IMR-90 (cell line): ENCODE measurements around the gene IFT52. TPM values are rescaled to one million over a fixed set of nuclear protein-coding genes. Genes with fewer than 3 reads are reported as not detected.

Experiments
- ATAC-seq: fragments of 200-7000 bp; cut with Tn5 transposase; 2 replicates; pipeline ENCODE4 v1.9.1; 2020; ENCODE audit warnings: low read depth, mild to moderate bottlenecking, moderate library complexity
- BruUV-seq: library from RNA; stranded (reverse); fragments of 400-500 nt; replicated peaks from 2 replicates; lab custom pipeline; 2021; lab: Mats Ljungman, UMichigan
- CTCF ChIA-PET: fragments of 300-600 bp; formaldehyde crosslinking; extraction: SDS; loops from one replicate; lab custom pipeline; 2021; ENCODE audit warnings: antibody characterized with exemption; lab: Yijun Ruan, JAX
- POLR2A ChIA-PET: fragments of 300-600 bp; sonication (Branson Sonifier 250); formaldehyde crosslinking; loops from one replicate; lab custom pipeline; 2022; ENCODE audit warnings: antibody characterized with exemption; ENCODE audit not compliant: unreplicated experiment; lab: Charles Lee
- DNase-seq: peaks from one replicate; pipeline ENCODE4 v3.0.0; 2013
- H2AFZ ChIP-seq: replicated peaks from 2 replicates; pipeline ENCODE3; 2013; ENCODE audit warnings: low read length, mild to moderate bottlenecking; ENCODE audit not compliant: poor library complexity
- H2AK5ac ChIP-seq: 2 replicates; pipeline ENCODE4 v1.6.1; 2013; ENCODE audit warnings: low read depth, low read length, inconsistent platforms
- H2AK9ac ChIP-seq: replicated peaks from 2 replicates; pipeline ENCODE3; 2013; ENCODE audit warnings: mild to moderate bottlenecking, low read depth, low read length, moderate library complexity; ENCODE audit not compliant: poor library complexity
- H2BK120ac ChIP-seq: 2 replicates; pipeline ENCODE4 v1.6.1; 2013; ENCODE audit warnings: low read depth, low read length, inconsistent platforms
- H2BK15ac ChIP-seq: 3 replicates; pipeline ENCODE4 v1.6.1; 2013; ENCODE audit warnings: low read depth, low read length, inconsistent platforms
- H2BK20ac ChIP-seq: 2 replicates; pipeline ENCODE4 v1.6.1; 2013; ENCODE audit warnings: low read depth, mild to moderate bottlenecking, inconsistent platforms, low read length, moderate library complexity
- H2BK5ac ChIP-seq: 2 replicates; pipeline ENCODE4 v1.6.1; 2013; ENCODE audit warnings: mild to moderate bottlenecking, low read depth, low read length, inconsistent platforms; ENCODE audit not compliant: poor library complexity, severe bottlenecking
- H3K14ac ChIP-seq: replicated peaks from 2 replicates; pipeline ENCODE4 v1.6.1; 2013; ENCODE audit warnings: low read depth, low read length, inconsistent platforms
- H3K18ac ChIP-seq: 2 replicates; pipeline ENCODE4 v1.6.1; 2013; ENCODE audit warnings: low read depth, low read length, control low read depth
- H3K23ac ChIP-seq: 2 replicates; pipeline ENCODE4 v1.6.1; 2013; ENCODE audit warnings: low read depth, low read length, inconsistent platforms
- H3K27ac ChIP-seq: 2 replicates; pipeline ENCODE4 v1.5.1; 2013; ENCODE audit warnings: mild to moderate bottlenecking, control low read depth, low read length; ENCODE audit not compliant: insufficient read depth
- H3K27me3 ChIP-seq: 2 replicates; pipeline ENCODE4 v1.6.1; 2013; ENCODE audit warnings: low read length; ENCODE audit not compliant: control insufficient read depth, insufficient read depth
- H3K36me3 ChIP-seq: 2 replicates; pipeline ENCODE4 v1.6.1; 2013; ENCODE audit warnings: low read length, mixed read lengths; ENCODE audit not compliant: control insufficient read depth, insufficient read depth
- H3K4ac ChIP-seq: 2 replicates; pipeline ENCODE4 v1.6.1; 2013; ENCODE audit warnings: low read depth, low read length, inconsistent platforms
- H3K4me1 ChIP-seq: 2 replicates; pipeline ENCODE4 v1.6.1; 2013; ENCODE audit warnings: low read length, mixed read lengths; ENCODE audit not compliant: control insufficient read depth, insufficient read depth
- H3K4me2 ChIP-seq: 2 replicates; pipeline ENCODE4 v1.6.1; 2013; ENCODE audit warnings: low read depth, mild to moderate bottlenecking, control low read depth, low read length, moderate library complexity
- H3K4me3 ChIP-seq: 2 replicates; pipeline ENCODE4 v1.5.1; 2013; ENCODE audit warnings: low read depth, mild to moderate bottlenecking, control low read depth, low read length, moderate library complexity; ENCODE audit not compliant: insufficient read depth
- H3K56ac ChIP-seq: 2 replicates; pipeline ENCODE4 v1.6.1; 2013; ENCODE audit warnings: low read length, inconsistent platforms; ENCODE audit not compliant: insufficient read depth; ENCODE audit errors: extremely low read depth
- H3K79me1 ChIP-seq, 2 experiments: 2 replicates each; pipeline ENCODE4 v1.6.1; 2013; ENCODE audit warnings: low read length in 2 of 2, inconsistent platforms in 1 of 2, low read depth in 1 of 2
- H3K9ac ChIP-seq: 2 replicates; pipeline ENCODE4 v1.6.1; 2013; ENCODE audit warnings: low read depth, low read length, control low read depth
- H3K9me1 ChIP-seq: 2 replicates; pipeline ENCODE4 v1.6.1; 2013; ENCODE audit warnings: low read length, inconsistent platforms; ENCODE audit not compliant: insufficient read depth
- H3K9me3 ChIP-seq: 2 replicates; pipeline ENCODE4 v1.6.1; 2013; ENCODE audit warnings: low read length; ENCODE audit not compliant: control insufficient read depth, insufficient read depth
- H4K20me1 ChIP-seq: 2 replicates; pipeline ENCODE4 v1.6.1; 2013; ENCODE audit warnings: low read length, inconsistent platforms; ENCODE audit not compliant: insufficient read depth
- H4K5ac ChIP-seq: 2 replicates; pipeline ENCODE4 v1.6.1; 2013; ENCODE audit warnings: mild to moderate bottlenecking, low read depth, low read length, control low read depth
- H4K8ac ChIP-seq, 2 experiments: 2 replicates each; pipeline ENCODE4 v1.6.1; 2013; ENCODE audit warnings: low read depth in 2 of 2, low read length in 2 of 2, control low read depth in 1 of 2, inconsistent platforms in 1 of 2
- H4K91ac ChIP-seq: 2 replicates; pipeline ENCODE4 v1.6.1; 2013; ENCODE audit warnings: low read depth, low read length, inconsistent platforms; ENCODE audit not compliant: insufficient read depth
- BHLHE40 ChIP-seq: fragments of 150-350 bp; IDR thresholded peaks from 2 replicates; pipeline ENCODE4 v1.6.1; 2016; ENCODE audit warnings: mild to moderate bottlenecking, low read depth, low read length
- CEBPB ChIP-seq: IDR thresholded peaks from 2 replicates; pipeline ENCODE4 v1.6.1; 2012; ENCODE audit warnings: low read depth, low read length, improper control_type of control experiment
- CHD1 ChIP-seq: IDR thresholded peaks from 2 replicates; pipeline ENCODE4 v1.6.1; 2012; ENCODE audit warnings: low read depth, low read length, improper control_type of control experiment
- FOS ChIP-seq: fragments of 150-350 bp; IDR thresholded peaks from 2 replicates; pipeline ENCODE4 v1.6.1; 2016; ENCODE audit warnings: low read depth, low read length
- MAFK ChIP-seq: IDR thresholded peaks from 2 replicates; pipeline ENCODE4 v1.6.1; 2012; ENCODE audit warnings: low read depth, low read length, improper control_type of control experiment
- NFE2L2 ChIP-seq: fragments of 150-350 bp; IDR thresholded peaks from 2 replicates; pipeline ENCODE4 v1.6.1; 2016; ENCODE audit warnings: low read depth, mild to moderate bottlenecking, low read length
- POLR2A ChIP-seq: IDR thresholded peaks from 2 replicates; pipeline ENCODE4 v1.6.1; 2012; ENCODE audit warnings: mild to moderate bottlenecking, low read depth, low read length
- RAD21 ChIP-seq: IDR thresholded peaks from 2 replicates; pipeline ENCODE4 v1.6.1; 2012; ENCODE audit warnings: low read length, improper control_type of control experiment
- RCOR1 ChIP-seq: IDR thresholded peaks from 2 replicates; pipeline ENCODE4 v1.6.1; 2012; ENCODE audit warnings: mild to moderate bottlenecking, low read length, improper control_type of control experiment; ENCODE audit not compliant: insufficient replicate concordance
- RFX5 ChIP-seq: IDR thresholded peaks from 2 replicates; pipeline ENCODE4 v1.8.0; 2012; ENCODE audit warnings: low read depth, mild to moderate bottlenecking, low read length, moderate library complexity
- SMC3 ChIP-seq: fragments of 150-350 bp; IDR thresholded peaks from 2 replicates; pipeline ENCODE4 v1.6.1; 2016; ENCODE audit warnings: low read depth, mild to moderate bottlenecking, antibody characterized with exemption, low read length, moderate library complexity
- WGBS, 2 experiments: methylation state at CpG; one replicate each; pipeline versions ENCODE4 v1.1.5 to v1.1.7; 2013; ENCODE audit warnings: missing lambda C conversion rate in 2 of 2; ENCODE audit not compliant: insufficient read length in 1 of 2; ENCODE audit errors: extremely low coverage in 2 of 2; 5-methylcytosine and 5-hydroxymethylcytosine counted together
- dilution Hi-C: fragments of 300-500 bp; cut with HindIII; formaldehyde crosslinking; loops from one replicate; pipeline ENCODE4 v1.14.3; 2018; ENCODE audit warnings: low sequenced_read_pairs; ENCODE audit not compliant: unreplicated experiment
- in situ Hi-C: fragments of 300-500 bp; cut with MboI; formaldehyde crosslinking; loops from 3 replicates; pipeline ENCODE4 v1.14.3; 2019; ENCODE audit warnings: low sequenced_read_pairs, inconsistent platforms, mixed read lengths
- intact Hi-C: fragments of 100-400 bp; cut with micrococcal nuclease; formaldehyde crosslinking; loops from 2 replicates; pipeline ENCODE4 v1.10.0; 2022
- polyA plus RNA-seq, 3 experiments: library from polyadenylated mRNA; depleted of rRNA; stranded (reverse); fragments of >200 nt; gene quantifications; 2 replicates each; pipeline ENCODE4 v1.2.3, GENCODE V29; 2012; ENCODE audit warnings: low replicate concordance in 1 of 3
- total RNA-seq: library from RNA; depleted of rRNA; stranded (reverse); fragments of >200 nt; gene quantifications from 2 replicates; pipeline ENCODE4 v1.2.3, GENCODE V29; 2012
- TF ChIP-seq, protein P1 (sequence below): fragments of 150-350 bp; IDR thresholded peaks from 2 replicates; pipeline ENCODE4 v1.6.1; 2016; ENCODE audit warnings: low read depth, mild to moderate bottlenecking, low read length, moderate library complexity, borderline replicate concordance
- TF ChIP-seq, protein P2 (sequence below): fragments of 150-350 bp; IDR thresholded peaks from 2 replicates; pipeline ENCODE4 v1.6.1; 2017; ENCODE audit warnings: mild to moderate bottlenecking, antibody characterized with exemption, low read length, low read depth

IFT52 gene
- total and polyA plus RNA-seq, 2 of the 4 experiments (the other 2 are of a cell fraction): 31.2 to 55.6 TPM

DNA sequence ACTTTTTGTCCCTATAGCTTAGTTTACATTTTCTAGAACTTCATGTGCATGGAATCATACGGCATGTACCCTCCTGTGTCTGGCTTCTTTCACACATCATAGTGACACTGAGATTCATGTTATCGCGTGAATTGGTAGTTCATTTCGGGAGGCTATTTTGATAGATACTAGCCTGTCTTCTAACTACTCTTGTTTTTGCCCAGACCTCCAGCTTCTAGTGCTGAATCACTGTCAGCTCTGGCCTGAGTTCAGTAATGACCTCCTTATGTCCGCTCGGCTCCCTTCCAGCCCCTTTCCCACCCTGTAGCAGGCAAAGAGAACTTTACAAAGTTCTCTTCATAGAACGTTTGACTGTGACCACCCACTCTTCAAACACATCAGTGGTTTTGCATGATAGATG, 90.2 kb downstream of the IFT52 start:
- no peak overlapping the region for H2AK5ac ChIP-seq
- H3K4me1 ChIP-seq: no peaks in the 10 kb centered on the region
- H2BK15ac ChIP-seq: no peak overlapping the region
- no peaks in the 10 kb centered on the region for H3K9me3 ChIP-seq
- dilution Hi-C loops (no loop called here), in situ Hi-C loops (no loop called here), intact Hi-C loops (no loop called here)
- 100% methylated on average over 2 of the region's 7 CpGs; no CpG with 5 or more reads in 1 of the 2 experiments for WGBS, 2 experiments
- no peak overlapping the region for H3K14ac ChIP-seq
- no peak overlapping the region for H3K27ac ChIP-seq
- H2BK20ac ChIP-seq: no peak overlapping the region
- no peak overlapping the region for H3K4me2 ChIP-seq
- H4K8ac ChIP-seq: no peak overlapping the region
- no peak overlapping the region for H2BK120ac ChIP-seq
- H3K27me3 ChIP-seq: no peaks in the 10 kb centered on the region
- H3K79me1 ChIP-seq: peaks cover 0 to 13% of the 10 kb centered on the region in 2 experiments; a peak in 2 of 4 replicates
- no peak overlapping the region for H3K4ac ChIP-seq
- H4K5ac ChIP-seq: no peak overlapping the region
- no peak overlapping the region for H3K9ac ChIP-seq
- BruUV-seq: no TSS peak
- no peak overlapping the region for H2AK9ac ChIP-seq
- no peak overlapping the region for H3K18ac ChIP-seq
- CTCF ChIA-PET: interaction anchor here (1.2 to 1.6 kb wide), 2 partner anchors 11 to 143 kb away, joined by 3 to 4 read pairs; no protein-coding TSS in a partner anchor
- ATAC-seq (no peak), DNase-seq (no peak)
- H3K56ac ChIP-seq: no peak overlapping the region
- H2AFZ ChIP-seq: peak overlapping the region; percentile 8
- H4K91ac ChIP-seq: no peak overlapping the region
- H3K4me3 ChIP-seq: no peak overlapping the region
- TF ChIP-seq CEBPB (no peak), CHD1 (no peak), RFX5 (no peak), RAD21 (no peak), POLR2A (no peak), BHLHE40 (no peak), RCOR1 (no peak), NFE2L2 (no peak), SMC3 (no peak), MAFK (no peak), FOS (no peak)
- TF ChIP-seq, protein P1, sequence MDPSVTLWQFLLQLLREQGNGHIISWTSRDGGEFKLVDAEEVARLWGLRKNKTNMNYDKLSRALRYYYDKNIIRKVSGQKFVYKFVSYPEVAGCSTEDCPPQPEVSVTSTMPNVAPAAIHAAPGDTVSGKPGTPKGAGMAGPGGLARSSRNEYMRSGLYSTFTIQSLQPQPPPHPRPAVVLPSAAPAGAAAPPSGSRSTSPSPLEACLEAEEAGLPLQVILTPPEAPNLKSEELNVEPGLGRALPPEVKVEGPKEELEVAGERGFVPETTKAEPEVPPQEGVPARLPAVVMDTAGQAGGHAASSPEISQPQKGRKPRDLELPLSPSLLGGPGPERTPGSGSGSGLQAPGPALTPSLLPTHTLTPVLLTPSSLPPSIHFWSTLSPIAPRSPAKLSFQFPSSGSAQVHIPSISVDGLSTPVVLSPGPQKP: no peak
- TF ChIP-seq, protein P2, sequence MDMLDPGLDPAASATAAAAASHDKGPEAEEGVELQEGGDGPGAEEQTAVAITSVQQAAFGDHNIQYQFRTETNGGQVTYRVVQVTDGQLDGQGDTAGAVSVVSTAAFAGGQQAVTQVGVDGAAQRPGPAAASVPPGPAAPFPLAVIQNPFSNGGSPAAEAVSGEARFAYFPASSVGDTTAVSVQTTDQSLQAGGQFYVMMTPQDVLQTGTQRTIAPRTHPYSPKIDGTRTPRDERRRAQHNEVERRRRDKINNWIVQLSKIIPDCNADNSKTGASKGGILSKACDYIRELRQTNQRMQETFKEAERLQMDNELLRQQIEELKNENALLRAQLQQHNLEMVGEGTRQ: no peak
- no peak overlapping the region for H2BK5ac ChIP-seq
- H3K9me1 ChIP-seq: peaks cover 7% of the 10 kb centered on the region; the same call in 1 of the 2 replicates
- POLR2A ChIA-PET: no interaction called here
- H3K23ac ChIP-seq: no peak overlapping the region
- H3K36me3 ChIP-seq: no peaks in the 10 kb centered on the region; the same call in 1 of the 2 replicates
- no peaks in the 10 kb centered on the region for H4K20me1 ChIP-seq
